K562 (cell line): Measurements from ENCODE around the gene PEAR1. TPM values are rescaled to one million over a fixed set of nuclear protein-coding genes. Genes with fewer than 3 reads are reported as not detected.

Source experiments
- ATF4 ChIP-seq: fragments of 450-650 bp; formaldehyde crosslinking; IDR thresholded peaks from 2 replicates; pipeline ENCODE4 v1.4.0; 2022; ENCODE audit warnings: mild to moderate bottlenecking, moderate library complexity
- CBFA2T3 ChIP-seq: fragments of 450-650 bp; IDR thresholded peaks from 2 replicates; pipeline ENCODE4 v1.6.1; 2017
- DEAF1 ChIP-seq: fragments of 450-650 bp; formaldehyde crosslinking; IDR thresholded peaks from 2 replicates; pipeline ENCODE4 v1.4.0; 2020; ENCODE audit warnings: mild to moderate bottlenecking, moderate library complexity
- JUND ChIP-seq, 2 experiments: IDR thresholded peaks; 2 replicates in 1 of 2; 3 replicates in 1 of 2; pipeline ENCODE4 v1.6.1; 2011; ENCODE audit warnings: borderline replicate concordance in 2 of 2, low read depth in 2 of 2, low read length in 2 of 2, improper control_type of control experiment in 1 of 2, missing biosample characterization in 1 of 2, missing genetic modification characterization in 1 of 2, missing genetic modification reagents in 1 of 2
- MAZ ChIP-seq, 2 experiments: fragments of 450-650 bp in 1 of 2; sonication (generic) in 1 of 2; formaldehyde crosslinking; IDR thresholded peaks in 1 of 2; conservative IDR thresholded peaks in 1 of 2; 2 replicates each; pipeline versions ENCODE4 v1.4.0 to v1.5.0; 2020; ENCODE audit warnings: mild to moderate bottlenecking in 1 of 2, missing genetic modification reagents in 1 of 2
- NR0B1 ChIP-seq: fragments of 450-650 bp; IDR thresholded peaks from one replicate; pipeline ENCODE4 v1.6.1; 2018; ENCODE audit warnings: mild to moderate bottlenecking, moderate library complexity; ENCODE audit not compliant: partially characterized antibody
- PATZ1 ChIP-seq: fragments of 250-450 bp; sonication (Bioruptor Pico); IDR thresholded peaks from 2 replicates; pipeline ENCODE4 v1.5.0; 2020; ENCODE audit warnings: mild to moderate bottlenecking, borderline replicate concordance
- PREB ChIP-seq: sonication (generic); formaldehyde crosslinking; IDR thresholded peaks from 2 replicates; pipeline ENCODE4 v1.8.1; 2023; ENCODE audit warnings: mild to moderate bottlenecking, missing genetic modification reagents
- ZNF609 ChIP-seq: sonication (generic); formaldehyde crosslinking; IDR thresholded peaks from 2 replicates; pipeline ENCODE4 v1.8.1; 2023; ENCODE audit warnings: missing genetic modification reagents, mild to moderate bottlenecking, borderline replicate concordance
- ZNF655 ChIP-seq: fragments of 250-450 bp; sonication (Bioruptor Pico); IDR thresholded peaks from 2 replicates; pipeline ENCODE4 v1.5.0; 2021
- polyA plus RNA-seq, 8 experiments: library from polyadenylated mRNA; depleted of rRNA in 4 of 8; stranded (reverse) in 5 of 8; unstranded in 3 of 8; fragments of >200 nt; fragmentation: Nextera tagmentation in 2 of 8; fragmentation: Illumina TruSeq in 1 of 8; extraction: Ambion mirVana in 2 of 8; extraction: Trizol in 1 of 8; gene quantifications; 2 replicates each; pipeline versions ENCODE4 v1.2.1 to v1.2.3, GENCODE V29; 2011 to 2014; ENCODE audit warnings: inconsistent platforms in 1 of 8, missing spikeins in 1 of 8
- total RNA-seq, 7 experiments: library from RNA; depleted of rRNA in 6 of 7; stranded (reverse); fragments of >200 nt in 6 of 7; fragmentation: Illumina TruSeq in 2 of 7; extraction: Trizol in 2 of 7; gene quantifications; 2 replicates each; pipeline versions ENCODE4 v1.2.1 to v1.2.3, GENCODE V29; 2011 to 2021; ENCODE audit warnings: low replicate concordance in 1 of 7

PEAR1 gene
- total and polyA plus RNA-seq, 9 of the 15 experiments (the other 6 are each of a cell fraction or from before 2014, with no cell fraction given): 0.87 to 13.9 (median 6.1) TPM

- TF ChIP-seq ZNF609 (CRISPR knock-in tag) (no peak), ZNF655 (CRISPR knock-in tag) (no peak), PATZ1 (CRISPR knock-in tag) (no peak), PREB (CRISPR knock-in tag) (0 out of 2 replicates have a peak, but pooled peaks have one; percentile 37), JUND (IDR thresholded peaks at IDR 0.05; ENCODE audit: borderline replicate concordance, low read depth, low read length) (no peak), JUND (tag; IDR thresholded peaks at IDR 0.05; ENCODE audit: borderline replicate concordance, low read depth, low read length) (no peak; the same call in 2 of the 3 replicates), CBFA2T3 (no peak), ATF4 (CRISPR knock-in tag) (no peak), MAZ (CRISPR knock-in tag; conservative IDR thresholded peaks at IDR 0.05 in 1 of 2, IDR thresholded peaks at IDR 0.05 in 1 of 2) (peak; percentile 33 to 54; a peak in 2 of 4 replicates), DEAF1 (CRISPR knock-in tag) (peak; percentile 64; the same call in 1 of the 2 replicates), NR0B1 (no peak)
Measured at GRCh38 chr1:156927215-156928042, 33.9 kb downstream of the PEAR1 start (continued).
